Esophagus squamous epithelium (tissue), 4 donors: Measurements from ENCODE around the gene SIK3.

Experiments
- POLR2A ChIP-seq, 4 donors: fragments of 450-650 bp; IDR thresholded peaks; one replicate each; pipeline ENCODE4 v1.6.1; 2017; ENCODE audit warnings: antibody characterized with exemption in 4 of 4, mild to moderate bottlenecking in 4 of 4, moderate library complexity in 3 of 4
- TF ChIP-seq, protein P1 (sequence below), 6 experiments: fragments of 450-650 bp in 4 of 6; fragments of 200-600 bp in 2 of 6; sonication (generic) in 2 of 6; IDR thresholded peaks; one replicate each; pipeline ENCODE4 v1.5.1; 2016 to 2019; ENCODE audit warnings: antibody characterized with exemption in 6 of 6, mild to moderate bottlenecking in 4 of 6, moderate library complexity in 4 of 6

DNA sequence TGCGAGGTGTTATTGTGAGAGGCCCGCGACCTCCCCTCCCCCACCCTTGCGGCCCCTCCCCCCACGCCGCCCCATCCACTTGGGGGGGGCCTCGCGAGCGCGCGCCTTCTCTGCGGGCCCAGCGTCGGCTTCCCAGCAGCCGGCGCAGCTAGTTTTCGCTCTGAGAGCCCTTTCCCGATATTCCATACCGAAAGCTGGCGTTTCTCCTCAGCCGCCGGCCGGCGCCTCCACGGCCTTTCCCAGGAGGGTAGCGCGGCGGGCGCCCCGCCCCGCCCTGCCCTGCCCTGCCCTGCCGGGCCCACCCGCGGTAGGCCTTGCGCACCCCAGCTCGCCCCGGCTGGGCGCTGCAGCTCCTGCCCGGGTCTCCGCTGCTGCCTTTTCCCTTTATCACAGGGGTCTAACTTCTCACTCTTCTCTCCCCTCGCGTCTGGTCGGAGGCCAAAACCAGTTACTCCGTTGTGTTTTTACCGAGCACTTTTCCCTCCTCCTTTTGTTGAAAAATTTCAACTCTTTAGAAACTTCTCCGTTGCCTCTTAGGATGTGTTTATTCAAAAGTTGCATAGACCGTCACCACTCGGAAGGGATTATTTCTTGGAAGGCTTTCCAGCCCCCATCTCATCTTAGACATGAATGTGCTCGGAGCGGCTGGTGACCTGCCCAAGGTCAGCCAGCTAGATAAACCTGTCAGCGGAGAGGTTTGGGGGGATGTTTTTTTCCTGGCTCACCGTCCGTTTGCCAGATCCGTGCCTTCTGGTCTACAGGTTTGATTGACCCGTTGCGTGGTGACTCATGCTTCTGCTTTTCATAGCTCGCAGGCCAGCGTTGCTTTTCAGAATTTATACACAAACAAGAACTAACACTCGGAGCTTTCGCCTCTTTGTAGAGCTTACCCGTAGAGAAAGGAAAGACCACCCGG is 46.5 kb upstream of the SIK3 start:
- TF ChIP-seq, protein P1, sequence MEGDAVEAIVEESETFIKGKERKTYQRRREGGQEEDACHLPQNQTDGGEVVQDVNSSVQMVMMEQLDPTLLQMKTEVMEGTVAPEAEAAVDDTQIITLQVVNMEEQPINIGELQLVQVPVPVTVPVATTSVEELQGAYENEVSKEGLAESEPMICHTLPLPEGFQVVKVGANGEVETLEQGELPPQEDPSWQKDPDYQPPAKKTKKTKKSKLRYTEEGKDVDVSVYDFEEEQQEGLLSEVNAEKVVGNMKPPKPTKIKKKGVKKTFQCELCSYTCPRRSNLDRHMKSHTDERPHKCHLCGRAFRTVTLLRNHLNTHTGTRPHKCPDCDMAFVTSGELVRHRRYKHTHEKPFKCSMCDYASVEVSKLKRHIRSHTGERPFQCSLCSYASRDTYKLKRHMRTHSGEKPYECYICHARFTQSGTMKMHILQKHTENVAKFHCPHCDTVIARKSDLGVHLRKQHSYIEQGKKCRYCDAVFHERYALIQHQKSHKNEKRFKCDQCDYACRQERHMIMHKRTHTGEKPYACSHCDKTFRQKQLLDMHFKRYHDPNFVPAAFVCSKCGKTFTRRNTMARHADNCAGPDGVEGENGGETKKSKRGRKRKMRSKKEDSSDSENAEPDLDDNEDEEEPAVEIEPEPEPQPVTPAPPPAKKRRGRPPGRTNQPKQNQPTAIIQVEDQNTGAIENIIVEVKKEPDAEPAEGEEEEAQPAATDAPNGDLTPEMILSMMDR (IDR thresholded peaks at IDR 0.05), result no peak
- no peak for TF ChIP-seq POLR2A (IDR thresholded peaks at IDR 0.05)
